Adrenal gland (tissue), 12 donors: ENCODE results near the gene CD7. TPM values are rescaled to one million over a fixed set of nuclear protein-coding genes. Genes with fewer than 3 reads are reported as not detected.

Experiments used
- DNase-seq, 7 donors: peaks; one replicate each; pipeline ENCODE4 v3.0.0-alpha.2; 2019 to 2020
- H3K27ac ChIP-seq, 5 donors: fragments of 200-600 bp; sonication (generic) in 4 of 5; 1 replicate in 3 of 5; 2 replicates in 2 of 5; pipeline versions ENCODE4 v1.5.1 to v1.8.0; 2016 to 2020; ENCODE audit warnings: mild to moderate bottlenecking in 1 of 5
- H3K27me3 ChIP-seq: fragments of 200-600 bp; 2 replicates; pipeline ENCODE4 v1.8.0; 2021
- H3K36me3 ChIP-seq, 2 donors: fragments of 200-600 bp; replicated peaks in 1 of 2; 1 replicate in 1 of 2; 2 replicates in 1 of 2; pipeline versions ENCODE4 v1.5.1 to v1.8.0; 2018 to 2022
- H3K4me1 ChIP-seq, 2 donors: fragments of 200-600 bp; replicated peaks in 1 of 2; 1 replicate in 1 of 2; 2 replicates in 1 of 2; pipeline versions ENCODE4 v1.5.1 to v1.8.0; 2018 to 2021
- H3K4me3 ChIP-seq, 4 donors: fragments of 200-600 bp; sonication (generic) in 3 of 4; one replicate each; pipeline ENCODE4 v1.5.1; 2016 to 2018
- H3K9me3 ChIP-seq, 3 donors: fragments of 200-600 bp; sonication (generic) in 1 of 3; replicated peaks in 1 of 3; 1 replicate in 2 of 3; 2 replicates in 1 of 3; pipeline versions ENCODE4 v1.5.1 to v1.8.0; 2016 to 2021
- POLR2A ChIP-seq, 2 donors: fragments of 450-650 bp; IDR thresholded peaks; one replicate each; pipeline ENCODE4 v1.6.1; 2017; ENCODE audit warnings: antibody characterized with exemption in 2 of 2, mild to moderate bottlenecking in 2 of 2, moderate library complexity in 1 of 2
- WGBS, 4 donors: extraction: QIAGEN DNeasy Blood & Tissue Kit in 2 of 4; methylation state at CpG; one replicate each; pipeline versions ENCODE4 v1.1.5 to v1.1.7; 2013 to 2017; 5-methylcytosine and 5-hydroxymethylcytosine counted together
- intact Hi-C, 2 donors: fragments of 100-400 bp; cut with DNase I; formaldehyde crosslinking; loops; one replicate each; pipeline versions ENCODE4 v1.14.1 to v1.15.0; 2022 to 2023
- polyA plus RNA-seq, 3 donors: library from polyadenylated mRNA; stranded (reverse); fragments of 200-250 nt in 2 of 3; fragments of 350-450 nt in 1 of 3; fragmentation: Illumina TruSeq in 1 of 3; extraction: RNeasy Lipid Tissue Mini Kit (QIAGEN cat#74804) in 1 of 3; gene quantifications; one replicate each; pipeline ENCODE4 v1.2.3, GENCODE V29; 2013 to 2014
- total RNA-seq, 9 donors: library from RNA; depleted of rRNA in 4 of 9; stranded (reverse); fragments of >200 nt in 4 of 9; fragments of 120-200 nt in 1 of 9; fragmentation: NEBNext Ultra II Directional in 1 of 9; extraction: Animal tissue kit (Norgen Biotek cat#: 25700) in 1 of 9; gene quantifications; one replicate each; pipeline versions ENCODE4 v1.1.0 to v1.2.4, GENCODE V29; 2013 to 2023
- TF ChIP-seq, protein P1 (sequence below), 6 experiments: fragments of 450-650 bp in 4 of 6; fragments of 200-600 bp in 2 of 6; sonication (generic) in 1 of 6; IDR thresholded peaks; 1 replicate in 5 of 6; 2 replicates in 1 of 6; pipeline versions ENCODE4 v1.5.1 to v1.8.0; 2016 to 2021; ENCODE audit warnings: antibody characterized with exemption in 6 of 6, mild to moderate bottlenecking in 2 of 6, moderate library complexity in 1 of 6
- donor health status: healthy with polysubstance abuse.
- donor health status: Bipolar disorder and iron deficiency.
- donor health status: DM: yes; HTN: yes; CAD: no.
- donor health status: DM: no; HTN: no; CAD: no.
- donor health status: DM: no; HTN: no; CAD: no.
- donor health status: DM: yes; HTN: yes; CAD: no.

Gene CD7
- total and polyA plus RNA-seq, 12 donors, result 0.11 to 4.2 (median 1.6) TPM; not detected in 2

GRCh38 chr17:82287013-82287867 lies 30.2 kb downstream of the CD7 start:
- Histone ChIP-seq H3K27ac (peak overlapping the region in 3 of 5 donors; percentile 43 to 73 (median 44)), H3K36me3 (no peaks in the 10 kb centered on the region), H3K4me1 (peaks cover 0 to 15% of the 10 kb centered on the region in 2 donors), H3K4me3 (no peak overlapping the region), H3K9me3 (no peaks in the 10 kb centered on the region), H3K27me3 (no peaks in the 10 kb centered on the region)
- no peak for DNase-seq
- intact Hi-C loops, result no loop called here
- no peak for TF ChIP-seq POLR2A (IDR thresholded peaks at IDR 0.05)
- TF ChIP-seq, protein P1, sequence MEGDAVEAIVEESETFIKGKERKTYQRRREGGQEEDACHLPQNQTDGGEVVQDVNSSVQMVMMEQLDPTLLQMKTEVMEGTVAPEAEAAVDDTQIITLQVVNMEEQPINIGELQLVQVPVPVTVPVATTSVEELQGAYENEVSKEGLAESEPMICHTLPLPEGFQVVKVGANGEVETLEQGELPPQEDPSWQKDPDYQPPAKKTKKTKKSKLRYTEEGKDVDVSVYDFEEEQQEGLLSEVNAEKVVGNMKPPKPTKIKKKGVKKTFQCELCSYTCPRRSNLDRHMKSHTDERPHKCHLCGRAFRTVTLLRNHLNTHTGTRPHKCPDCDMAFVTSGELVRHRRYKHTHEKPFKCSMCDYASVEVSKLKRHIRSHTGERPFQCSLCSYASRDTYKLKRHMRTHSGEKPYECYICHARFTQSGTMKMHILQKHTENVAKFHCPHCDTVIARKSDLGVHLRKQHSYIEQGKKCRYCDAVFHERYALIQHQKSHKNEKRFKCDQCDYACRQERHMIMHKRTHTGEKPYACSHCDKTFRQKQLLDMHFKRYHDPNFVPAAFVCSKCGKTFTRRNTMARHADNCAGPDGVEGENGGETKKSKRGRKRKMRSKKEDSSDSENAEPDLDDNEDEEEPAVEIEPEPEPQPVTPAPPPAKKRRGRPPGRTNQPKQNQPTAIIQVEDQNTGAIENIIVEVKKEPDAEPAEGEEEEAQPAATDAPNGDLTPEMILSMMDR (IDR thresholded peaks at IDR 0.05), result no peak
- 77 to 83% (median 80%) methylated on average over 9 of the region's 9 CpGs for WGBS, 4 donors

DNA sequence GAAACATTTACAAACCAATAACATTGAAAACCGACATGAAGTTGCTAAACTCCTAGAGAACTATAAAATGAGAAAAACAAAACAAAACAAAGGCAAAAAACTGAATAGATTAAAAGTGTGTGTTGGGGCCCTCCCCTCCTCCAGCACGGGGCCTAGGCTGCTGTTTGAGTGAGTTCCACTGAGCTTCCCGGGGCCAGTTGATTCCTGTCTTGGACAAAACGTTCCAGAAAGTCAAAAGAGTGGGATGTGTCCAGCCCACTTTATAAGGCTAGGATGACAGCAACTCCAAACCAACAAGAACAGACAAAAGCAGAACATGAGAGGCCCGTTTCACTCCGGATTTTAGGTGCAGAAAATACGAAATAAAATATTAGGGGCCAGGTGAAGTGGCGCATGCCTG lies 32.3 kb downstream of the CD7 start:
- Histone ChIP-seq H3K4me1 (peaks cover 0 to 16% of the 10 kb centered on the region in 2 donors), H3K27me3 (no peaks in the 10 kb centered on the region), H3K9me3 (no peaks in the 10 kb centered on the region), H3K27ac (peak overlapping the region in 1 of 5 donors; percentile 14), H3K4me3 (no peak overlapping the region), H3K36me3 (no peaks in the 10 kb centered on the region)
- DNase-seq, result no peak
- intact Hi-C loops, result no loop called here
- no peak for TF ChIP-seq POLR2A (IDR thresholded peaks at IDR 0.05)
- TF ChIP-seq, protein P1 (IDR thresholded peaks at IDR 0.05), result no peak
- 61 to 72% (median 67%) methylated on average over 8 of the region's 8 CpGs for WGBS, 4 donors

- peaks cover 0 to 16% of the 10 kb centered on the region in 2 donors for H3K4me1 ChIP-seq
- DNase-seq, result peak in 3 of 7 donors; percentile 27 to 89 (median 49)
- TF ChIP-seq POLR2A (IDR thresholded peaks at IDR 0.05), result no peak
- TF ChIP-seq, protein P1 (IDR thresholded peaks at IDR 0.05), result no peak
- no peaks in the 10 kb centered on the region for H3K27me3 ChIP-seq
- H3K9me3 ChIP-seq, result no peaks in the 10 kb centered on the region
- no peaks in the 10 kb centered on the region for H3K36me3 ChIP-seq
- H3K4me3 ChIP-seq, result no peak overlapping the region
- WGBS, 4 donors, result 35 to 44% (median 43%) methylated on average over 9 to 13 of the region's 13 CpGs; no CpG with 5 or more reads in 1 of the 4 donors
- intact Hi-C loops, result no loop called here
- peak overlapping the region in 1 of 5 donors; percentile 12 for H3K27ac ChIP-seq
Measured at GRCh38 chr17:82283208-82283749, 34.1 kb downstream of the CD7 start.
